Measurements from ENCODE around the gene KLHDC9. TPM values are rescaled to one million over a fixed set of nuclear protein-coding genes. Genes with fewer than 3 reads are reported as not detected.

KLHDC9 gene
- total and polyA plus RNA-seq, 2 of the 13 experiments (the other 11 are each of a cell fraction or from before 2014, with no cell fraction given), result 2.9 TPM

- TF ChIP-seq POLR2A (IDR thresholded peaks at IDR 0.05; ENCODE audit: insufficient read depth in 1 of 2, low read depth in 2 of 2, low read length in 2 of 2) (peak in 1 of 2 experiments; percentile 16; a peak in 1 of 4 replicates), SIX4 (CRISPR knock-in tag; IDR thresholded peaks at IDR 0.05) (no peak), ZNF484 (CRISPR knock-in tag; IDR thresholded peaks at IDR 0.05; ENCODE audit: borderline replicate concordance, low read depth) (no peak), ZSCAN20 (CRISPR knock-in tag; IDR thresholded peaks at IDR 0.05; ENCODE audit: borderline replicate concordance) (no peak), MAX (IDR thresholded peaks at IDR 0.05) (peak; percentile 68), KMT2B (CRISPR knock-in tag; IDR thresholded peaks at IDR 0.05) (0 out of 2 replicates have a peak, but pooled peaks have one; percentile 25), KDM2A (CRISPR knock-in tag; IDR thresholded peaks at IDR 0.05; ENCODE audit: borderline replicate concordance, low read depth) (0 out of 2 replicates have a peak, but pooled peaks have one; percentile 22), CCDC6 (CRISPR knock-in tag; IDR thresholded peaks at IDR 0.05) (no peak), NBN (conservative IDR thresholded peaks at IDR 0.05) (no peak), NFE2L1 (CRISPR knock-in tag; IDR thresholded peaks at IDR 0.05; ENCODE audit: borderline replicate concordance) (no peak), ZFY (CRISPR knock-in tag; IDR thresholded peaks at IDR 0.05) (peak; percentile 26), DMAP1 (CRISPR knock-in tag; IDR thresholded peaks at IDR 0.05) (0 out of 2 replicates have a peak, but pooled peaks have one; percentile 29), GABPB1 (CRISPR knock-in tag; IDR thresholded peaks at IDR 0.05) (0 out of 2 replicates have a peak, but pooled peaks have one; percentile 39), ZKSCAN1 (IDR thresholded peaks at IDR 0.05; ENCODE audit: low read length) (no peak), SALL1 (CRISPR knock-in tag; IDR thresholded peaks at IDR 0.05) (0 out of 2 replicates have a peak, but pooled peaks have one; percentile 22), MTA1 (CRISPR knock-in tag; IDR thresholded peaks at IDR 0.05; ENCODE audit: borderline replicate concordance) (peak; percentile 84), TARDBP (CRISPR knock-in tag; IDR thresholded peaks at IDR 0.05) (peak; percentile 11; the same call in 1 of the 2 replicates), MYC (CRISPR knock-in tag; IDR thresholded peaks at IDR 0.05; ENCODE audit: borderline replicate concordance) (peak; percentile 85), MAFG (CRISPR knock-in tag; IDR thresholded peaks at IDR 0.05) (no peak), ZFP37 (CRISPR knock-in tag; IDR thresholded peaks at IDR 0.05; ENCODE audit: borderline replicate concordance) (no peak), ZNF24 (IDR thresholded peaks at IDR 0.05) (no peak), HNRNPUL1 (IDR thresholded peaks at IDR 0.05; ENCODE audit: low read depth, low read length) (no peak), ZFP90 (CRISPR knock-in tag; IDR thresholded peaks at IDR 0.05; ENCODE audit: borderline replicate concordance) (0 out of 2 replicates have a peak, but pooled peaks have one; percentile 11), PHF8 (CRISPR knock-in tag; IDR thresholded peaks at IDR 0.05) (peak; percentile 23; the same call in 1 of the 2 replicates), TBX2 (CRISPR knock-in tag; IDR thresholded peaks at IDR 0.05; ENCODE audit: borderline replicate concordance) (0 out of 2 replicates have a peak, but pooled peaks have one; percentile 0), HNRNPL (IDR thresholded peaks at IDR 0.05; ENCODE audit: low read depth, low read length) (0 out of 2 replicates have a peak, but pooled peaks have one; percentile 61), ZNF816 (CRISPR knock-in tag; IDR thresholded peaks at IDR 0.05; ENCODE audit: borderline replicate concordance) (no peak)
- TF ChIP-seq, protein P1, sequence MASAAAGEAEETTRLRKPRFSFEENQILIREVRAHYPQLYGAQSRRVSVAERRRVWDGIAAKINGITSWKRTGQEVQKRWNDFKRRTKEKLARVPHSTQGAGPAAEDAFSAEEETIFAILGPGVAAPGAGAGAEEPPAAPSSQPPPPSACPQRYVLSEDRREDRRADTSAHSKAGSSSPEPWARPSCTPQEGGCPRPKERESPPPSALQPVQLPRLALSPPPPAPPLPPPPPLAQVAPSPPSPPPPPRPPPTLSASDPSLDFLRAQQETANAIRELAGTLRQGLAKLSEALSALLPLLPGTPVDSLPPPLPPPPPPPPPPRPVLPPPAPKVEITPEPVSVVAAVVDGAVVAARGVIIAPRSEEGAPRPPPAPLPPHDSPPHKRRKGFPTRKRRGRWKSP (CRISPR knock-in tag; IDR thresholded peaks at IDR 0.05), result no peak
- TF ChIP-seq, protein P2, sequence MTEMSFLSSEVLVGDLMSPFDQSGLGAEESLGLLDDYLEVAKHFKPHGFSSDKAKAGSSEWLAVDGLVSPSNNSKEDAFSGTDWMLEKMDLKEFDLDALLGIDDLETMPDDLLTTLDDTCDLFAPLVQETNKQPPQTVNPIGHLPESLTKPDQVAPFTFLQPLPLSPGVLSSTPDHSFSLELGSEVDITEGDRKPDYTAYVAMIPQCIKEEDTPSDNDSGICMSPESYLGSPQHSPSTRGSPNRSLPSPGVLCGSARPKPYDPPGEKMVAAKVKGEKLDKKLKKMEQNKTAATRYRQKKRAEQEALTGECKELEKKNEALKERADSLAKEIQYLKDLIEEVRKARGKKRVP (CRISPR knock-in tag; IDR thresholded peaks at IDR 0.05), result no peak
These were observed 24.6 kb upstream of the KLHDC9 start (continued) for GRCh38 chr1:161073474-161074121.

Measured in HepG2 (cell line).